HG03460 (cell line): ENCODE data around the gene EPB41L2.
A peak's percentile ranks its signal among the peaks of the same experiment; 100 is the strongest.

ENCODE experiments used
- ATAC-seq: cut with Tn5 transposase; IDR thresholded peaks from one replicate; pipeline ENCODE4 v1.9.1; 2021; ENCODE audit not compliant: unreplicated experiment

The EPB41L2 gene

DNA sequence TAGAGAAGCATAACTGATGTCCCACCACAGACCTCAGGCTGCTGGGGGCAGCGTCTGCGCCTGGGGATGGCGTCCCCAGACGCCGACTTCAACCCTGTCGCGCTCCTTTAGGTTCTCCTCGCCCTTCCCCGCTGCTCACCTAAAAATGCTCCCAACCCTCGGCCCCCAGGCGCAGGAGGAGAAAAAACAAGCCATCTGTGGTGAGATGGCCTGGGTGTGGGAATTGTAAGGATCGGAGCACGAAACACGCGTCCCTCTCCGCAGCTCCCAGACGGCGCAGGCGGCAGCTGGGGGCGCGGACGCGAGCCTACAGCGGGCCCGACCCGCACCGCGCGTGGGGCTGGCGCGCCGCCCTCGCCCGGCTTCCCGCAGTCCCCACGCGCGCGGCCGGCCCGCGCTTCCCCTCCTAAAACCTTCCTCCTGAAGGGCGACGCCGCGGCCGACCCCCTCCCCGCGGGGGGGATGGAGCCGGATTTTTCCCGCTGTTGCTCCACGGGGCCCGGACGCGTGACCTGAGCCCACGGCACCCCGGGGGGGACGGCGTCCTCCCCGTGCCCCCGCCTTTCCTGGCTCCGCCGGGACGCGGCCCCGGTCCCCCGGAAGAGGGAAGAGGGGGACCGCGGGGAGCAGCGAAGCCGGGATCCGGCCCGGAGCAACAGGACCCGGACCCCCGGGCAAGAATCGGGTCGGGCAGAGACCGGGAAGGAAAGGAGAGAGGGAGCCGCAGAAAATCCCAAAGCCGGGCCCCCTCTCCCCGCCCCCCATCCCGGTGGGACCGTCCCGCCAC lies 611 bp downstream of the EPB41L2 start:
- ATAC-seq: peak; percentile 19

DNA sequence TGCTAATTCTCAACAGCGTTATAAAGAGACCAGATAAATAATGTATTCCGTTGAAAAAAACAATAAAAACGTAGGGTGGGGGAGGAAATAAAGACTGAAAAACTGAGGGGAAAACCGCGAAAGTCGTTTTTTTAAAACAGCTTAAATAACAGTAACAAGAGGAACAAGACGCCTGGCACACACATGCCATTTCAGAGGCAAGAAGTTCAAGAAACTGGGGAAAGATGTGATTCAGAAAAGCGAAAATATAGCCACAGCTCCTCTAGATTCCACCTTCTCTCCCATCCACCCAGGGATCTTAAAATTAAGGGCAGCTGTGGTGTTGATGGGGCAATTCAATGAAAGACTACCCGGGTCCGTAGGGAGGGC lies 1.3 kb downstream of the EPB41L2 start:
- ATAC-seq: no peak

DNA sequence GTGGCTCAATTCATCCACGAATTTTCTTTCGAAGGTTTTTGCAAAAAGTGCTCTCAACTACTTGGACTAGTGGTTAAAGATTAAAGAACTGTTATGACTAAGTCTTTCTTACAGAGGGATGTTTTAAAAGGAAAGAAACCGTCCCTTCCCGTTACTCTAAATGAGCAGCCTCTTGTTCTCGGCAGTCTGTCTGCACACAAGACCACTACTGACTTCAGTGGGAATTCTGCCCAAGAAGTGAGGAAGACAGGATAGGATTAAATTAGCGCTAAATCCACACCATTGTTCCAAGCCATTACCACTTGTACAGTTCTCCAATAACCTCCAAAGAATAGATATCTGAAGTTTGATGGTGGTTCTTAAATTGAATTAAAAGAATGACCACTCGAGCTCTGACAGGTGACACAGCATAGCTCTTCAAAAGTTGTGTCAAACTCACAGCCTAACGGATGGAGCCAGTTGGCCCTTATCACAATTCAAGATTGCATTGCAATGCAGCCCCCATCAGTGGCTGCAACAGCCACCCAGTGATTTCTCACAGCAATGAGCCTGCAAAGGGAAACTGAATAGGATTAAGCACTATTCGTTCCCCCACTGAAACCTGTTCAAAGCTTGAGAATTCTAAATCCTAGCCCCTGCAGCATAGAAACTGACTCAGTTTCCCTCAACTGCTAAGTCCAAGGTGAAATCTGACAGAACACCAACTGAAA lies 1.8 kb downstream of the EPB41L2 start:
- ATAC-seq: no peak

DNA sequence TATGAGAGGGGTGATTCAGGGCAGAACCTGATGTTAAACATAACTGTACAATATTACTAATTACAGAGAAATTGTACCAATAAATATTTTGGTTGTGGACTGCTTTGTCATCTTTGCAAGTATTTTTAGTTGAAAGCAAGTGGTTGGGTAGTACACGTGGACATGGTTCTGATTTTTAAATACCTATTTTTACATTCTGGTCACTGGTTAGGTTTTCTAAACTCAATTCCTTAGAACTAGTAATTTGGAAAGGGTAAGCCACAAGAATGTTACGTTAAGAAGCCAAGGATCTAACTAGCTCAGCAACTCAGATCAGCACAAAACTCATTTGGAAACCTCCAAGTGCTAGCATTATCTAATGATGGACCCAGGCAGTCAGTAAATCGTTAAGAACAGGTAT lies 2.7 kb downstream of the EPB41L2 start:
- ATAC-seq: no peak

DNA sequence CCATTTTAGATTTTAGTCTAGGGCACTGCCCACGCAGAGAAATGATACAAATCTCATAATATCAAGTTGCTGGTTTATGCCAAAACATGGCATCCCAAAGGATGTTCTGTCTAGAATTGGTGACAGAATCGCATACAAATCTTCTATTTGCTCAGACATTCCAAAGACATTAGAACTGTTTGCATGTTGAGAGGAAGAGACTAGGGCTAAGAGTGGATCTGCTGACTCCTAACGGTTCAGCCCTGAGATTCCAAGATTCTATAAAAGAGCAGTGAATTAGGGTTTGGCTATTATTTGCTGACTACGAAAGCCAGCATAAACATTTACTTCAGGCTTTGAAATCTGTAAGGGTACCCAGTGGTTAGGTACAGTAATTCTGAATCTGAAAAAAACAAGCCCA lies 3.6 kb downstream of the EPB41L2 start:
- ATAC-seq: no peak

DNA sequence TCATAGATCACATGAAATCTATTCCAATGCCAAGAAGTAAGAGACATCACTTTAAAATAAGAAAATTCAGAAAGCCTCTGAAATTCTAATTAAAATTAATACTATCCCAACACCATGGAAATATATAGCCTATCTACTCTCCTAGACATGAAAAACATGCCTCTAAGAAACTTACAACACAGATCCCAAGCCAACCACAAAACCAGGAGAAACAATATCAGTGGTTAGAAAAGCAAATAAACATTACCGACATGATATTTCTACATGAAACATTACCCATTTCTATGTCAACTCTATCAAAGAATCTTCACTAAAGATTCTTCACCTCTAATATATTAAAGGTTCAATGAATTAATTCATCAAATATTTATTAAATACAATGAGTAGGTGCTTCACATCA lies 4.8 kb downstream of the EPB41L2 start:
- ATAC-seq: no peak

DNA sequence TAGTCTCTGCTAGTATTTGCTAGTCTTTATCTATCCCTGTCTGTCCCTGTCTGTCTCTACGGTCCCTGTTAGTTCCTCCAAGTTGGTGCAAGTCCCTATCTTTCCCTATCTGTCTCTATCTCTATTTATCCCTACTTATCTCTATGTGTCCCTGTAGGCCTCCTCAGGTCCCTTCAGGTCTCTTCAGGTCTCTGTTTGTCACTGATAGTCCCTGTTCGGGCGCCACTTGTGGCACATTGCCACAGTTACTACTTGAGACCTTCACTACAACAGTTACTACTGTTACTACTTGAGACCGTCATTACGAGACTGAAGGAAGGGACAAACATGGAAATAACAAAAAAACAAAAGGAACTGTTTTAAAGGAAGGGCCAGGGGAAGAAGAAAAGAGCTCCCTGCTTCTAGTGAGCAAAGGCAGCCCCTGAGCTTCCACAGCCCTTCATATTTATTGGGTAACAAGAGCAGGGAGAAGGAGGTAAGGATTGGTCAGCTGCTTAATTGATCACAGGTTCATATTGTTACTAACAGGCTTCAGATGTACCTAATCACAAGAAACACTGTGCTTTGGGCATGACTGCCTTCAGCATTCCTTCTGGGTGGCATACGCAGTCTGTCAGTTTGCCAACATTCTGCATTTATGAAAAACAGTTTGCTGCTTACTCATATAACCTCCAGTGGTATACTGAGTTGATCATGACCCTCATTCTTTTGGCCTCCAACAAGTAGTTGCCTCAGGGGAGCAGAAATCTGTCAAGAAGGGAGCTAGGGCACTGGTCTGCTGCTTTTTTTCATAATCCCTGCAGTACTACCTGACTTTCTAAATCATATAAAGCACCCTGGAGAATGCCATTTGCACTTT lies 8.4 kb downstream of the EPB41L2 start:
- no peak for ATAC-seq

DNA sequence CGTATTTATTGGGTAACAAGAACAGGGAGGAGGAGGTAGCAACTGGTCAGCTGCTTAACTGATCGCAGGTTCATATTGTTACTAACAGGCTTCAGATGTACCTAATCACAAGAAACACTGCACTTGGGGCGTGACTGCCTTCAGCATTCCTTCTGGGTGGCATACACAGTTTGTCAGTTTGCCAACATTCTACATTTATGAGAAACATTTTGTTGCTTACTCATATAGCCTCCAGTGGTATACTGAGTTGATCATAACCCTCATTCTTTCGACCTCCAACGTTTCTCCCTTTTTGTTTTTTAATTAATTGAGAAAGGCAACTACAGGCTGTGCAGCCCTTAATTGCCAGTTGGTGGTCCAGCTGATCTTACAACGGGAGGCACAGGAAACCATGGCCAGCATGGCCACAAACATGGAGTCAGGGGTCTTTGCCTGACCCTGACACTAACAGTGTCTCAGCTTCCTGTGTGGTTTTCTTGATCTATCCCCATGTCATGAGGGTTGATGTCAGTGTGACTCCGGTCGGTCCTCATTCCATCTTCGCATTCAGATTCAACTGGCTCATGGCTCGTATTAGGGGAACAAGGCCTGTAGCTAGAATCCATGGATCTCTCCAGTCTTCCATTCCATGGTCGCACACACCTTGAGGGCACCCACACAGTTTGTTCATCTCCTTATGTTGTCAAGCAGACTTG lies 9.4 kb downstream of the EPB41L2 start:
- ATAC-seq: no peak

DNA sequence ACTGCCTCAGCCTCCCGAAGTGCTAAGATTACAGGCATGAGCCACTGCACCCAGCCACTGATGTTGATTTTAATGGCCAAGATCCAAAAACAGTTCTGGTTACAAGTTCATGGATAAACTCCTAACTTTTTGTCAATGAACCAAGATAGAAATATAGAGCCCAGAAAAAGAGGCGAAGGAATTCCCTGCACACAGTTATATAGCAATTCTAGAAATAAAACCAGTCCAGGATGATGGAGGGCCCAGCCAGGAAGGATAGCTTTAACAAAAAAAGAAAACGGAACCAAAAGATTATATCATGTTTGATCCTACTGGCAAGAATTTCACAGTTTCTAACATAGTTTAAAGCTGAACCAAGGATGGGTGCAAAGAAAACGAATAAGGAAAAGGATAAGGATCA lies 10.9 kb downstream of the EPB41L2 start:
- ATAC-seq: no peak

DNA sequence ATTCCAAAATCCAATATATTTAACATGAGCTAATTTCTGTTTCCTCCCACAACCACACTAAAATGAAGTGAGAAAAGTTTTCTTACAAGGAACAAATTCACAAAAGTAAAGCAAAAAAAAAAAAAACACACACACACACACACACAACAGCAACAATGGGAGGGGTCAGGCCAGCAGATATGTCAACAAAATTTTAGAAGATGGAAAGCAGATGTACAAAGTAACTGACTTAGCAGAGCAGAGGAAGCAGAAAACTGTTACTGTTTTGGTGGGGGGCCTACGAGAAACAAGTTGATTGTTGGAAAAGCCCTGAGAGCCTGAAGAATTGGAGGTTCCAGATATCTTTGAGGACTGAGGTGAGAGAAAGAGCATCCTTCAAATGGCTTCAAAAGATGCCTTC lies 11.7 kb downstream of the EPB41L2 start:
- ATAC-seq: no peak

DNA sequence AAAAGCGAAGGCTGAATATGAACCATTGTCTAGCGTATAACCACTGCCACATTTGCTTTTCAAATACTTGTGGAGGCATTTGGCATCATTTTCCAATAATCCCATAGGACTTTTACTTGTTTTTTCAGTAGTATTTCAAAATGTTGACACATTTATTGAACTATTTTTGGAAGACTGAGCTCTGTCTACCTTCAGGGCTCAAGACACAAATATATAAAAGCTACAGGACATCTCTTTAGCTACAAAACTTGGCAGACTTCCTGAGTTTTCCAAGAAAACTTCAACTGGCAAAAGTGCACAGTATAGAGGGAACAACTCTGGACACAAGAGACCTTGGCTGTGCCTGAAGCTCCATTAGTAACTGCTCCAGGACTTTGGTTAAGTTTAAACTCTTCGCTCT lies 13.4 kb downstream of the EPB41L2 start:
- ATAC-seq: no peak

DNA sequence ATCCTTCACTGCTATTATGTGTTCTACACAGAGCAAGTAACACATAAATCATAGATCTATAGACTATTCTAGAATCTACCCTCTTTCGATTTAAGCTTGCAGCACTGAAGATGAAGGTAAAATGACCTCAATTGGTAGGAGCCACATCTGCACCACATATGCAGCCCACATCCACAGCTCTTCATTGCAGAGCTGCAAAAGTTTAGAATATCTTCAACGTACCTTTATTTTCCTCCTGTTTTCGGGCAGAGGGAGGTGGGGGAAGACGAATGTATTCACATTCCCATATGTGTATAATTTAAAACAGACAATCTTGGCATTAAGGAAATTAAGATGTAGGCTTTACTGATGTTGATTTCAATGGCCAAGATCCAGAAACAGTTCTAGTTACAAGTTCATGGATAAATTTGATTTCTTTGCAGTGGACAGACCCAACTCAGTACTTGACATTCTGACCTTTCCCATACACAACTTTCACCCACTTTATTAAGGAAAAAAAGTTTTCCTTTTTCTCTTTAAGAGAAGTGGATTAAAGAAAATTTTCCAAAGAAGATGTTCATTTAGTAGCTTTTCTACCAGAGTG lies 14.0 kb downstream of the EPB41L2 start:
- no peak for ATAC-seq

DNA sequence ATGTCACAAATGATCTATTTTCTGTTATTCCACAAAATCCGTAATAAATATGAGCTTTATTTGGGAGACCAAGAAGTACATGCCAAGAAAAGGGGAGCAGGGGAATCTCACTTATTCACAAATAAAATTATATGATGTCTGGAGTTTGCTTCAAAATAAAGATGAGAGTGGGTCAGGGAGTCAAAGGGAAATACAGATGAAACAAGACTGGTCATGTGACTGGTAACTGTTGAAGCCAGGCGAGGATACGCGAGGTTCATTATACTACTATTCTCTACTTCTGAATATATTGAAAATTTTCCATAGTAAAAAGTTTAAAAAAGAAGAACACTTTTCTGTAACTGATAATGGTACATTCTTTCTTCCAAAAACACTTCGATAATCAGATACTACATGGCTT lies 14.6 kb downstream of the EPB41L2 start:
- no peak for ATAC-seq

DNA sequence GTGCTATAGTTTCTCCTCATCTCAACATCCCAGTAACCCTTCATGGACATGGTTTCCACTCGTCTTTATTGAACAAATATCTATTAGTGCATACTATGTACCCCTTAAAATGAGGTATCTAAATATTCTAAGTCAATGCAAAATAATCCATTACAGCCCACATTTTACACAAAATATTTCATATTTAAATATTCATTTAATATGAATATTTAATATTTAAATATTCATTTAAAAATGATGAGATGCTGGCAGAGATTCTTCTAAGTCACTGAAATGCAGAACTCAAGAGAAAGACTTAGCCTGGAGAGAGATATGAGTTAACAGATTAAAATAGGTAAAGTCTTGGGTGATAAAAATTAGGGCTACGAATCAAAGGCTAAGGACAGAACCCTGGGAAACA lies 17.9 kb downstream of the EPB41L2 start:
- no peak for ATAC-seq

DNA sequence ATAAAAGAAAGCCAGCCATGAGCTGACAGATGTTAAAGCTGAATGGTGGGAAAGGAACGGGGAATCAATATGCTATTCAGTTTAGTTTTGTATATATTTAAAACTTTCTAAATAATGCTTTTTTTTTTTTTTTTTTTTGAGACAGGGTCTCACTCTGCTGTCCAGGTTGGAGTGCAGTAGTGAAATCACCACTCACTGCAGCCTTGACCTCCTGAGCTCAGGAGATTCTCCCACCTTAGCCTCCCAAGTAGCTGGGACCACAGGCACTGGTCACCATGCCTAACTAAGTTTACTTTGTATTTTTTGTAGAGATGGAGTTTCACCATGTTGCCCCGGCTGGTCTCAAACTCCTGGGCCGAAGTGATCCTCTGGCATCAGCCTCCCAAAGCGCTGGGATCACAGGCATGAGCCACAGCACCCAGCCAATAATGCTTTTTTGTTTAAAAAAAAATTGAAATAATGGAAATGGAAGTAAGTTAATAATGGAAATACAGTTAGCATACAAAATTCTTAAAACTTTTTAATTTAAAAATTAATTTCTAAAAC lies 19.1 kb downstream of the EPB41L2 start:
- no peak for ATAC-seq

DNA sequence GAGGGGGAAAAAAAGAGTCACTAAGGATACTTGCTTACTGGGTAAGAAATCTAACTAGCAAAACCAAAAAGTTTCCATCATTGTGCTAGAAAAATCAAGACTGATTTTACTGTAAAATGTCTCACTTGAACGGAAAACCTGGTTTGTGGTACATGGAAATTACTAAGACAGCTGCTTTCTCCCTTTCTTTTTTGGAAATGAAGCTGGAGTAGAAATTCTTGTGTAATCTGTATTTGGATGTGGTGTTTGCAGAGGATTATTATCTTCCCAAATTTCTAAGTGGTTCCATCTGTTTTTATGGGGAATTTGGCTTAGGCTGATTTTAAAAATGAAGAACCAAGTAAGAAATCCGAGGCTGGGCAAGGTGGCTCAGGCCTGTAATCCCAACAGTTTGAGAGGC lies 20.4 kb downstream of the EPB41L2 start:
- no peak for ATAC-seq

DNA sequence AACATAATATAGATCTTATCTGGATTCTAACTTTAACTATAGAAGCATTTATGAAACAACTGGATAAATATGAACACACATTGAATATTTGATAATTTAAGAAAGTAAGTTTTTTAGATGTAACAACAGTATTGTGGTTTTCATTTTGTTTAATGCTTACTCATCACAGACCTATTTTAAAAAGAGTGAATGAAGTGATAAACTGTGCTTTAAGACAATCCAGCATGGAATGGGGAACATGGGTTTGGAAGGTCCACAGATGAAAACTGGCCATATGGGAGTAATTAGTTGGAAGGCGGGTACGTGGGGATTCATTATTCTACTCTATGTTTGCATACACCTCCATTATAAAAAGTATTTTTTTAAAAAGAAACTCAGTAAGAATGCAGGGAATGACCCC lies 21.2 kb downstream of the EPB41L2 start:
- ATAC-seq: no peak

DNA sequence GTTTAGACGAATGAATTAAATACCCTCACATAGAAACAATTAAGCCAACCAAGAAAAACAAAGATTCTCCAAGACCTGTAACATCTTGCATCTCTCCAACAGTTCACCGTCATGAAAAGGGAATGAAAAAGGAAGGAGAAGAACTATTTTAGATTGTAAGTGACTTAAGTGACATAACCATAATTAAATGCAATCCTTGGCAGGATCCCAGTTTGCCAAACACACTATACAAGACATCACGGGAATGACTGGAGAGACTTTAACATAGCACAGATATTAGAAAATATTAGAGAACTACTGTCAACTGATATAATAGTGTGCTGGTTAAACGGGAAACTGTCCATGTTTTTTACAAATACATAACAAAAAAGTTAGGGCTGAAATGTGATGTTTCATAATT lies 22.2 kb downstream of the EPB41L2 start:
- ATAC-seq: no peak

DNA sequence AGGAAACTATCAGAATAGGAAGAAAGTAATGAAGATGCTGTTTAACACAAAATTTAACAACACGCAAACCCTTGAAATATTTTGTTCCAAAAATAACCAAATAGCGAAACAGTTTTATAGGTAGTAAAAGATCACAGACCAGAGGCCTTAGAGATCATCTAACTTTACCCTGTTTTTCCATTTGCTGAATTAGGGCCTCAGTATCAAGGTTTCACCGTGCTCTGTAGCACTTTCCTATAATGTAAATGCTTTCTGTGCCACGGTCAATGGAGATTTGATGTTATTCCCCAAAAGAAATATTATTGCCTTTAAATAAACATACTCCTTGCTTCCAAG lies 23.7 kb downstream of the EPB41L2 start:
- ATAC-seq: no peak

DNA sequence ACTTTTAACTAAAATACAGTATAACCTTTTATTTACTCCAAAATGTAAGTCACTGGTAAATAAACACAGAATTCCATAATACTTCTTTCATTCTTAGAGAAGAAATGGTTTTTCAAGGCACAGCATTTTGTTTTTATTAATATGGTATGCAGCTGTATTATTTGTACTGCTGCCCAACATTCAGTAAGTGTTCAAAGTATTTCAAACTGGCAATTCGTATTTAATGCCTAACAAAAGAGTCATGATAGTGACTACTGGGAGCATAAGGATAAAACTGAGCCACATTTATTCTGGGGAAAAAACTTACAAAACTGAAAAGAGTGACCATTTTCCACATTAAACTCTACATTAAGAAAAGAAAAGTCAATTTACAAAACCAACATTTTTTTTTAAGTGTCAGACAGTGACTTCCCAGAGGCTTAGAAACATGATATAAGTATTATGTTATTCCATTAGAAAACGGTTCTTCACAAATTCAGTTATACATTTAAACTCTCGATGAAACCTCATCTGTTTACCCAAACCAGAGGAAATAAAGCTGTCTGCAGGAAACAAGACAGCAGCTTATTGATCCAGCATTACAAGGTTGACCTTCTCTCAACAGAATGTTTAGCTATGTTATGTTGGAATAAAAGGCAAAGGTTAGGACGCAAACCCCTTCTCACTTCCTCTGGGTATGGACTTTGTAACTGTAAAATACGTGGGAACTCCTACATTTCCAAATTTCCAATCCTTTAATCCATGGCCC lies 24.3 kb downstream of the EPB41L2 start:
- no peak for ATAC-seq
